ENCODE data around the gene PPP2R2D.

Gene PPP2R2D

GRCh38 chr10:131978851-131979250, 78.0 kb downstream of the PPP2R2D start:
- TF ChIP-seq BACH2 (CRISPR knock-in tag; IDR thresholded peaks at IDR 0.05; ENCODE audit: borderline replicate concordance) (no peak), RARB (CRISPR knock-in tag; IDR thresholded peaks at IDR 0.05) (no peak), ISL1 (CRISPR knock-in tag; IDR thresholded peaks at IDR 0.05) (no peak), ZNF8 (CRISPR knock-in tag; IDR thresholded peaks at IDR 0.05) (no peak), ZC3H10 (CRISPR knock-in tag; IDR thresholded peaks at IDR 0.05) (no peak), ZNF70 (CRISPR knock-in tag; IDR thresholded peaks at IDR 0.05) (no peak), GLIS3 (CRISPR knock-in tag; IDR thresholded peaks at IDR 0.05) (no peak), CREB5 (CRISPR knock-in tag; IDR thresholded peaks at IDR 0.05; ENCODE audit: low read depth) (no peak), TSHZ2 (CRISPR knock-in tag; IDR thresholded peaks at IDR 0.05) (no peak), ESRRG (CRISPR knock-in tag; IDR thresholded peaks at IDR 0.05) (no peak)
- ATAC-seq: no peak

GRCh38 chr10:131979336-131979735, 78.5 kb downstream of the PPP2R2D start:
- no peak for ATAC-seq
- TF ChIP-seq CSDC2 (CRISPR knock-in tag; IDR thresholded peaks at IDR 0.05): no peak

- no peak for TF ChIP-seq PATZ1 (CRISPR knock-in tag; IDR thresholded peaks at IDR 0.05; ENCODE audit: borderline replicate concordance)
- no peak for TF ChIP-seq ARNTL (CRISPR knock-in tag; IDR thresholded peaks at IDR 0.05; ENCODE audit: borderline replicate concordance, low read depth)
- no peak for TF ChIP-seq CSRNP3 (CRISPR knock-in tag; IDR thresholded peaks at IDR 0.05)
- no peak for TF ChIP-seq TCF4 (CRISPR knock-in tag; IDR thresholded peaks at IDR 0.05; ENCODE audit: borderline replicate concordance)
- TF ChIP-seq ZNF8 (CRISPR knock-in tag; IDR thresholded peaks at IDR 0.05): no peak
- no peak for TF ChIP-seq SNAI2 (CRISPR knock-in tag; IDR thresholded peaks at IDR 0.05)
- TF ChIP-seq ISL1 (CRISPR knock-in tag; IDR thresholded peaks at IDR 0.05): no peak
- TF ChIP-seq BACH2 (CRISPR knock-in tag; IDR thresholded peaks at IDR 0.05; ENCODE audit: borderline replicate concordance): no peak
- no peak for TF ChIP-seq PPARA (CRISPR knock-in tag; IDR thresholded peaks at IDR 0.05; ENCODE audit: borderline replicate concordance)
- TF ChIP-seq TOX (CRISPR knock-in tag; IDR thresholded peaks at IDR 0.05; ENCODE audit: borderline replicate concordance): no peak
- no peak for TF ChIP-seq ZNF565 (CRISPR knock-in tag; conservative IDR thresholded peaks at IDR 0.05; ENCODE audit: low read depth)
- no peak for TF ChIP-seq ESRRG (CRISPR knock-in tag; IDR thresholded peaks at IDR 0.05)
- TF ChIP-seq ZC3H10 (CRISPR knock-in tag; IDR thresholded peaks at IDR 0.05): no peak
- no peak for TF ChIP-seq RARB (CRISPR knock-in tag; IDR thresholded peaks at IDR 0.05)
- no peak for TF ChIP-seq CSDC2 (CRISPR knock-in tag; IDR thresholded peaks at IDR 0.05)
- no peak for TF ChIP-seq ZNF70 (CRISPR knock-in tag; IDR thresholded peaks at IDR 0.05)
- no peak for TF ChIP-seq ZFP30 (CRISPR knock-in tag; IDR thresholded peaks at IDR 0.05)
- no peak for ATAC-seq
Observed at GRCh38 chr10:131979821-131980270, 79.0 kb downstream of the PPP2R2D start.

- TF ChIP-seq ZNF565 (CRISPR knock-in tag; conservative IDR thresholded peaks at IDR 0.05; ENCODE audit: low read depth) (no peak), ZC3H10 (CRISPR knock-in tag; IDR thresholded peaks at IDR 0.05) (no peak), PPARA (CRISPR knock-in tag; IDR thresholded peaks at IDR 0.05; ENCODE audit: borderline replicate concordance) (no peak), CSDC2 (CRISPR knock-in tag; IDR thresholded peaks at IDR 0.05) (no peak), POU6F1 (CRISPR knock-in tag; IDR thresholded peaks at IDR 0.05; ENCODE audit: borderline replicate concordance, low read depth) (no peak), OSR1 (CRISPR knock-in tag; IDR thresholded peaks at IDR 0.05) (no peak), ISL1 (CRISPR knock-in tag; IDR thresholded peaks at IDR 0.05) (no peak)
- no peak for ATAC-seq
Observed at GRCh38 chr10:131980321-131980720, 79.5 kb downstream of the PPP2R2D start.

Measured in SK-N-SH treated with all-trans-retinoic acid at 6 μM for 48 hours (cell line).